Activated T-cell treated with anti-CD3 and anti-CD28 coated beads for 4 hours (primary cell): Measurements from ENCODE around the gene STUM.

Experiments used
- DNase-seq: peaks from one replicate; pipeline ENCODE4 v3.0.0-alpha.2; 2020

The STUM gene

DNA sequence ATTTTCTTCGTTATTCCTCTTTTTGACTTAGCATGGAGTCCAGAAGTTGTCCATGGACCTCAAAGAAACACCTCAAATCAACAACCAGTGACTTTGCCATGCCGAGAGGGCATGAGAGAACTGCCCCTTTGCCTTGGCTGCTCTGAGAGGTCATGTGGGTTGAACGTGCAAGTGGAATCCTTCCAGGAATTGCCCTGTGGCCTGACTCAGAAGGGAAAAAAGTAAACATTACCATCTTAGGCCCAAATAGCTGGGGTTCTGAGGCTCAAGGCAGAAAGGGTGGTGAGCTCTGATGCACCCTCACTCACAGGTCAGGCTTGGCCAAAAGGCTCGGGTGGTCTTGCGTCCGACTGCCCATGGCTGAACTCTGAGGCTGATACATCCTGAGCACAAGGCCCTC, 15.1 kb downstream of the STUM start:
- DNase-seq: no peak

DNA sequence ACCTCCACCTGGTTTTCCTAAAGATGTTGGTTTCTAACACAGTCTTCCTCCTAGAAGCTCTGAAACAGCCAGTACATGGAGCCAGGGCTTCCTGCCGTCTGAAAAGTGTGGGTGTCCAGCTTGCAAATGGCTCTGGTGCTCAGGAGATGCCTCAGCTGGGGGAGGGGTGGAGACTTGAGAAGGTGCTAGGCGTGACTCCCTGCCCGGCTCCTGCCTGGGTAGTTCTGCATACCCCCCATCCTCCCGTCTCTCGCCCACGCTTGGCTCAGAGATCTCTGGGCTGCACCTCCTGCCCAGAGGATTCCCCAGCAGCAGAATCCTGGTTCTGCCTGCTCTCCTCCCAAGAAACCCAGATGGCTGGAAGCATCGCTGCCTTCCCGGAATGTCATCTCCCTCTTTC, 16.9 kb downstream of the STUM start:
- DNase-seq: no peak

GRCh38 chr1:226566234-226566633, 17.7 kb downstream of the STUM start:
- DNase-seq: no peak

- DNase-seq: no peak
Observed at GRCh38 chr1:226566760-226567159, 18.2 kb downstream of the STUM start.

DNA sequence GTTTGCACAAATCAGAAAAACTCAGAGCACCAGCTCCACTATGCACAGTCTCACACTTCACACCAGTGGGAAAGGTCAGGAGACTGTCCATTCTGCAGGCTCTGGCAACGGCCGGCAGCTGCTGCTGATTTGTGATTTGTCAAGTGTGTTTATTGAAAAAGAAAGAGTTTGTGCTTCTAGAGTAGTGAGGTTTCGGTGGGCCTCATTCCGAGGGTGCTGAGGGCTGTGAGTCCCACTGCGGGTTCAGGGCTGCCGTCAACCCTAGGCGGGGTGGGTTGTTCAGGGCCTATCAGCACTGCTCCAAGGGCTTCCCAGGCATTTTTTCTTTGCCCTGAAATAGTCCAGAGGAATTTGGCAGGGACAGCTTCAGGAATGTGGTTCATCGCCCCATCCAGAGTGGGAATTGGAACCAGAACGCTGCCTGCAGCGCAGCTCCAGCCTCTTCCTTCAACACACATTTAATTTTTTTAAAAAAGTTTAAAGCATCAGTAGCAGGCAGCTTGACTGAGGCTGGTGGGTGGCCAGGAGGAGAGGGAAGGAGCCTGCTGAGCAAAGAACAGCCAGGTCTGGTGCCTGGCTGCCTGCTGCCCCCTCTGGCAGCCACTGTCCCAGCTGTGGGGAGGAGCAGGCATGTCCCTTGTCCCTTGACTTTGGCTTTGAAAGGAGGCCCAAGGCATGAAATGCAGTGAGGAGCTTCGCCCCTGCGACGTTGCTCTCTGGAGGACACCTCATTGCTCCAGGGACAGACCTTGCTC, 19.7 kb downstream of the STUM start:
- no peak for DNase-seq

- no peak for DNase-seq
Observed at GRCh38 chr1:226568975-226569741, 20.6 kb downstream of the STUM start.

GRCh38 chr1:226569879-226570547, 21.4 kb downstream of the STUM start:
- no peak for DNase-seq

DNA sequence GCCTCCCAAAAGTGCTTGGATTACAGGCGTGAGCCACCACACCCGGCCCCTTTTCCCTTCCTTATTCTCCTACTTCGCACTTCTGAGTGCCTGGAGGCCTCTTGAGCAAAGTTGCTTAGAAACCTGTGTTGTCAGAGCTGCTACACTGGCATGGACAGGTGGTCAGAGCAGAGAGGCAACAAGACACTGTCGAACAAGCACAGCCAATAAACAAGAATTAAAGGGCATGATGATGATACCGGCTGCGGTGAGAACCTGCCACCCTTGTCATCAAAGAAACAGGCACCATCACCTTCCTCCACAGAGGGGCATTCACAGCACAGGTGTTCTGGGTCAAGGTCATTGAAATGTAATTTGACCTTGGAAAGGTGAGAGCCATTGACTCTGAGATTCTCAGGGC, 23.3 kb downstream of the STUM start:
- no peak for DNase-seq

DNA sequence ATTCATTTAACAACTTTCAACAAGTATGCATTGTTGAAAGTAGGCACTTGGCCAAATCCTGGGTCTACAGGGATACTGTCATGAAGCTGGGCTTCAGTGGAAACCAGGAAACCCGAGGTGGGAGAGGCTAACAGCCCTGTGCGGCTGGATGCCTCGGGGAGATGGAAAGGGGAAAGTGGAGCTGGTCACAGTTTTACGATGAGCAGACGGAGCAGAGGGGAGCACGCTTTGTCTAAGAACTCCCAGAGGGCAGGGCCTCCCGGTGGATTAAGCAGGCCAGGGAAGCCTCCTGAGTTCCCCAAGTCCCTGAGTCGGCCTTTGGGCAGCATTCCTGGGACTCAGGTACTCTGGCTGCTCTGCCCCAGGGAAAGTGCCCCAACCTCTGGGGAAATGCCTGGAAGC, 23.8 kb downstream of the STUM start:
- no peak for DNase-seq

DNA sequence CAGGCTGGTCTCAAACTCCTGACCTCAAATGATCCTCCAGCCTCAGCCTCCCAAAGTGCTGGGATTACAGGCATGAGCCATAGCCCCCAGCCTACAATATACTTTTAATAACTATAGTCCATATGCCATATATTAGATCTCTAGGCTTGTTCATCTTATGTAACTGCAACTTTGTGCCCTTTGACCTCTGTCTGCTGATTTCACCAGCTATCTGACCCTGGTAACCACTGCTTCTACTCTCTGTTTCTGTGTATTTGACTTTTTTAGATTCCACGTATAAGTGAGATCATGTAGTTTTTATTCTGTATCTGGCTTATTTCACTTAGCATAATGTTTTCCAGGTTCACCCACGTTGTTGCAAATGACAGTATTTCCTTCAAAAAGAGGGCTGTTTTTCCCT, 25.5 kb downstream of the STUM start:
- DNase-seq: no peak

- no peak for DNase-seq
Observed at GRCh38 chr1:226574591-226575435, 26.2 kb downstream of the STUM start.

GRCh38 chr1:226575436-226575720, 26.8 kb downstream of the STUM start:
- no peak for DNase-seq

DNA sequence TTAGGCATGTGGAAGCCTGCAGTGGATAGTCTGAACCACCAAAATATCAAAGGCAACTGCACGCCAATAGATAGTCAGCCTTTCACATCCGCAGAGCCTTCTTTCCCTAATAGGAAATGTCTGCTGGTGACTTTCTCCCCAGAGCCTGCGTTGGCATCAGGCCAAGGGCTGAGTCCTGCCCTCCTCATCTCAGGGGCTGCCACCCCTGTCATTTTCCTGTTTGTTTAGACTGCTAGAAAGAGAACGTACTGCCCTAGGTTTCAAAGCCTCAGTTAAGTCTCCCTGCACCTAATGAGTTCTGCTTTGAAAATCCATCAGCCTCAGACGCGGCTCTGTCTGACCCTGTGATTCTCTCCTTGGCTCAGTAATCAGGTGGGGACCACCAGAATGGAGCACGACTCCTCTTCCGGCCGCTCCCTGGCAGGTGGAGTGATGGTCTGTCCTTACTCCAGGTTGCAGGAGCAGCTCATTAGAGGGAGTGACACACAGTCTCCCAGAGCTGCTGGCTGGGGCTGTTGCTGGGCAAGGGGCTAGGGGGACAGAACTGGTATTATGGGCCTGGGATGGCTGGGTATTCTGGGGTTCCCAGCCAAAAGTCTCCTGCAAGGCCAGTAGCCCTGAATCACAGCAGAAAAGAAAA, 27.3 kb downstream of the STUM start:
- no peak for DNase-seq

DNA sequence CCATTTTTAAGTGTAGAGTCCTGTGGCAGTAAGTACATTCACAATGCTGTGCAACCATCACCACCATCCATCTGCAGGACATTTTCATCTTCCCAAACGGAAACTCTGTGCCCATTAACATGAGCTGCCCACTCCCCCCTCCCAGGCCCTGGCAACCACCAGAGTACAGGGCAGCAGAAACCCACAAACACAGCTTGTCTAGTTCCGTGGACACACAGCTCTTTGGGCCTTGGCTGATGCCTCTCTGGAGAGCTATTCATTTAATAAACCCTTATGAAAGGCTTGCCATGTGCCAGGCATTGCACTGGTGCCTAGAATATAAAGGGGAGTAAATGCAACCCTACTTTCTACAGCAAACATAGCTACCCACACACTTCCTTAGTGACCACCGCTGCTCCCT, 28.0 kb downstream of the STUM start:
- no peak for DNase-seq

GRCh38 chr1:226577401-226578180, 29.0 kb downstream of the STUM start:
- DNase-seq: no peak

DNA sequence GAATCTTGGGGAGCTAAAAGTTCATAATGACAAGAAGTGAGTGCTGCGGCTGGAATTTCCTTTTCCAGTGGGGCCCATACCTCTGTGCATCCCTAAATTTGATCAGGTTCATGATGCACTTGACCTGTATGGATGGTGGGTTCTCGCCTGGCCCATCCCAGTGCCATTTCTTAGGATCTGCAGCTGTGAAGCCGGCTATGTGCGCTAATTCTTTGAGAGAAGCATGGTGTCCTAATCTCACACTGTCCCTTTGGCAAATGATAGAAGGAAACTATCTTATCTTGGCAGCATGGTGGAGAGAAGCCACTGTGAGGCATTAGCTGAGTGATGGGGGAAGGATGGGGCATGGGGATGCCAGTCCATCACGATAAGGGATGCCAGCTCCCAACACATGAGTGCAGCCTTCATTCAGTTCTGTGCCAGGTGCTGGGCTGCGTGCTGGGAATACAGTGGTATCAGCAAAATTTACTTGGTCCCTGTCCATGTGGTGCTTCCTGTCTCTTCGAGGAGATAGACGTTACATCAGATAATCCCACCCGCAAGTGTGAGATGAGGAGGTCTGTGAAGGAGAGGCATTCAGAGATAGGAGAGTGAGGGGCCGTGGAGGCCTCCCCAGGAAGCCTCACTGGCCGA, 30.5 kb downstream of the STUM start:
- no peak for DNase-seq

DNA sequence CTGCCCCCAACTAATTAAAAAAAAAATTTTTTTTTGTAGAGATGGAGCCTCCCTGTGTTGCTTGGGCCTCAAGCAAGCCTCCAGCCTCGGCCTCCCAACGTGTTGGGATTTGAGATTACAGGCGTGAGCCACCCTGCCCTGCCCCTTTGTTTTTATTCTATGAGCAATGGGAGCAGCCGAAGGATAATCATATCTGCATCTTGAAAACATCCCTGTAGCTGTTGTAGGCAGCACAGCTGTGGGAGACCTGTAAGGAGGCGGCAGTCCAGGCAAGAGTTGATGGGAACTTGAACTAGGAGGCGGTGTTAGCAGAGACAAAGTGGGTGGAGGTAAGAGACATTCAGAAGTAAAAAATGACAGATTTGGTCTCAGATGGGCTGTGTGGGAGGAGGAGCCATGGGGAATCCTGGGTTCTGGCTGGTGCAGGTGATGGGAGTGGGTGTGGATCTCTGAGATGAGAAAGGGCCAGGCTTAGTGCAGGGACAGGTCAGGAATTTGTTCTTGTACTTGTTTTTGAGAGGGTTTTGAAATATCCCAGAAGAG, 31.3 kb downstream of the STUM start:
- DNase-seq: no peak

- no peak for DNase-seq
Observed at GRCh38 chr1:226580625-226581270, 32.2 kb downstream of the STUM start.

DNA sequence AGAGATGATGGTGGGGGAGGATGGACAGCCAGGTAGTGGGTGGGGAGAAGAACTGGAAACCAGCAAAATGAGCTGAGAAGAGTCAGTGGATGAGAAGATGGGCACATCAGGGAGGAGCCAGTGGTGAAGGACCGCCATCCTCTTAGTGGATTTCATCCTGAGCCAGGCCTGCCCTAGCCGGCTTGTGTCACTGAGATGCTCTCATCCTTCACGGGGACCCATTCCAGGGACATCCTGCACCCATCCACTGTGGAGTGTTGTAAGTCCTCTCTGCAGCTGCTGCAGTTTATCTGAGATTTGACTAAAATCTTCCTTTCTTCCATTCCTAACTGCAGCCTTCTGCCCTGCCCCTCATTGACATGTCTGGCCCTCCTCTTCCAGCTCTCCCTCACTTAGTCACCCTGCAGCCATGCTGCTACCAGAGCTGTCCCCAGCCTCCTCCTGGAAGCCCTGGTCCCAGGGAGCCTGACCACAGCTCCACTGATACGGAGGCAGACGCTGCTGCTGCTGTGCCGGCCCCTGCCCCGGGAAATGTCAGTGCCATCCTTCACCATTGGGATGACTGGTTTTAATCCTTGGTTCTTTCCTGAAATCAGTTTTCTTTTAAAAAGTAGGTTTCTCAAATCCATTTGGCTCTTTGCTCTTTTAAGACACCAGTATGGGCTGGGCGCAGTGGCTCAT, 33.2 kb downstream of the STUM start:
- DNase-seq: no peak

- no peak for DNase-seq
Observed at GRCh38 chr1:226582966-226583365, 34.4 kb downstream of the STUM start.
